Retina (tissue), 1 donor: ENCODE measurements around the gene ZMPSTE24.
A peak's percentile ranks its signal among the peaks of the same experiment; 100 is the strongest.
"Not testable (repeated sequence)": the region's sequence is repeated elsewhere in the genome, so short reads cannot be mapped to it uniquely, and the experiment has no call there.

Source experiments
- DNase-seq: peaks from one replicate; pipeline ENCODE4 v3.0.0-alpha.2; 2016

Gene ZMPSTE24

GRCh38 chr1:40331403-40331802, 73.4 kb downstream of the ZMPSTE24 start:
- not testable (repeated sequence) for DNase-seq

- no peak for DNase-seq
These were observed 74.7 kb downstream of the ZMPSTE24 start for GRCh38 chr1:40332695-40333094.

GRCh38 chr1:40337443-40337842, 79.4 kb downstream of the ZMPSTE24 start:
- DNase-seq: no peak

- DNase-seq: peak; percentile 90
These were observed 80.8 kb downstream of the ZMPSTE24 start for GRCh38 chr1:40338745-40339419.

- DNase-seq: no peak
These were observed 81.6 kb downstream of the ZMPSTE24 start for GRCh38 chr1:40339420-40340323.

- no peak for DNase-seq
These were observed 83.7 kb downstream of the ZMPSTE24 start for GRCh38 chr1:40341491-40342380.

GRCh38 chr1:40342381-40342717, 84.3 kb downstream of the ZMPSTE24 start:
- DNase-seq: not testable (repeated sequence)
